Endothelial cell of umbilical vein (primary cell): ENCODE results near the gene ABHD8. TPM values are rescaled to one million over a fixed set of nuclear protein-coding genes. Genes with fewer than 3 reads are reported as not detected.

Source experiments
- BruUV-seq: library from RNA; stranded (reverse); fragments of 400-500 nt; replicated peaks from 2 replicates; lab custom pipeline; 2021; lab: Mats Ljungman, UMichigan
- CTCF ChIA-PET: fragments of 300-600, 350-600 bp; sonication (Branson Sonifier 250); formaldehyde crosslinking; loops from one replicate; lab custom pipeline; 2021; ENCODE audit warnings: antibody characterized with exemption, inconsistent platforms; lab: Charles Lee
- POLR2A ChIA-PET: fragments of 300-600, 350-600 bp; sonication (Branson Sonifier 250); formaldehyde crosslinking; loops from one replicate; lab custom pipeline; 2021; ENCODE audit warnings: antibody characterized with exemption, inconsistent platforms; lab: Charles Lee
- DNase-seq: peaks from one replicate; pipeline ENCODE4 v3.0.0-alpha.2; 2011; ENCODE audit warnings: low read depth, low spot score
- FAIRE-seq: peaks from 2 replicates; lab custom pipeline; 2011; peaks lifted over from hg19 to GRCh38; lab: Jason Lieb, UNC
- H2AFZ ChIP-seq: 2 replicates; pipeline ENCODE4 v1.6.0; 2012; ENCODE audit warnings: low read depth, low read length, control low read depth, inconsistent platforms
- H3K27ac ChIP-seq: 2 replicates; pipeline ENCODE4 v1.5.1; 2011; ENCODE audit warnings: low read depth, mild to moderate bottlenecking, control low read depth, low read length, moderate library complexity; ENCODE audit not compliant: insufficient read depth
- H3K27me3 ChIP-seq, 2 experiments: 2 replicates each; pipeline versions ENCODE4 v1.6.0 to v1.6.1; 2011; ENCODE audit warnings: low read length in 2 of 2, mixed read lengths in 1 of 2; ENCODE audit not compliant: control insufficient read depth in 2 of 2, insufficient read depth in 2 of 2
- H3K36me3 ChIP-seq, 2 experiments: 2 replicates in 1 of 2; 3 replicates in 1 of 2; pipeline ENCODE4 v1.5.1; 2011; ENCODE audit warnings: low read length in 2 of 2, mild to moderate bottlenecking in 1 of 2, moderate library complexity in 1 of 2; ENCODE audit not compliant: control insufficient read depth in 2 of 2, insufficient read depth in 2 of 2; ENCODE audit errors: extremely low read depth in 1 of 2
- H3K4me1 ChIP-seq: 3 replicates; pipeline ENCODE4 v1.5.1; 2011; ENCODE audit warnings: mild to moderate bottlenecking, low read length; ENCODE audit not compliant: control insufficient read depth, insufficient read depth; ENCODE audit errors: extremely low read depth
- H3K4me2 ChIP-seq: 2 replicates; pipeline ENCODE4 v1.6.1; 2011; ENCODE audit warnings: low read length, control low read depth, mixed read lengths; ENCODE audit not compliant: insufficient read depth
- H3K4me3 ChIP-seq, 3 experiments: fragments of 200-600 bp in 1 of 3; sonication (generic), shearing (Covaris generic) in 1 of 3; replicated peaks in 1 of 3; 2 replicates each; pipeline ENCODE4 v1.5.1; 2011 to 2016; ENCODE audit warnings: control low read depth in 3 of 3, low read length in 3 of 3, mild to moderate bottlenecking in 2 of 3, inconsistent platforms in 1 of 3, low read depth in 1 of 3, moderate library complexity in 1 of 3; ENCODE audit not compliant: insufficient read depth in 1 of 3
- H3K79me2 ChIP-seq: 2 replicates; pipeline ENCODE4 v1.6.0; 2012; ENCODE audit warnings: low read length, inconsistent platforms; ENCODE audit not compliant: control insufficient read depth, insufficient read depth
- H3K9ac ChIP-seq: replicated peaks from 2 replicates; pipeline ENCODE3; 2011; ENCODE audit warnings: low read length, control low read depth; ENCODE audit not compliant: insufficient read depth; ENCODE audit errors: extremely low read depth
- H3K9me1 ChIP-seq: replicated peaks from 3 replicates; pipeline ENCODE4 v1.6.0; 2011; ENCODE audit warnings: mild to moderate bottlenecking, low read length; ENCODE audit not compliant: control insufficient read depth, insufficient read depth; ENCODE audit errors: extremely low read depth
- H3K9me3 ChIP-seq: replicated peaks from 2 replicates; pipeline ENCODE4 v1.5.1; 2012; ENCODE audit warnings: low read length, inconsistent platforms; ENCODE audit not compliant: control insufficient read depth, insufficient read depth
- H4K20me1 ChIP-seq: replicated peaks from 2 replicates; pipeline ENCODE3; 2011; ENCODE audit warnings: mild to moderate bottlenecking, low read length; ENCODE audit not compliant: control insufficient read depth, insufficient read depth; ENCODE audit errors: extremely low read depth
- EZH2 ChIP-seq: IDR thresholded peaks from 2 replicates; pipeline ENCODE4 v1.6.1; 2012; ENCODE audit warnings: borderline replicate concordance, low read depth, mild to moderate bottlenecking, moderate library complexity, low read length, inconsistent platforms; ENCODE audit not compliant: severe bottlenecking
- FOS ChIP-seq: IDR thresholded peaks from 2 replicates; pipeline ENCODE4 v1.6.1; 2011; ENCODE audit warnings: mild to moderate bottlenecking, low read length, moderate library complexity, borderline replicate concordance; ENCODE audit not compliant: insufficient read depth
- GATA2 ChIP-seq: IDR thresholded peaks from 2 replicates; pipeline ENCODE4 v1.7.0; 2011; ENCODE audit warnings: low read depth, mild to moderate bottlenecking, moderate library complexity, mixed read lengths, low read length; ENCODE audit not compliant: insufficient read length, insufficient read depth
- JUN ChIP-seq: IDR thresholded peaks from 2 replicates; pipeline ENCODE4 v1.6.1; 2011; ENCODE audit warnings: borderline replicate concordance, low read depth; ENCODE audit not compliant: insufficient read length, insufficient read depth
- MYC ChIP-seq: IDR thresholded peaks from one replicate; pipeline ENCODE4 v1.6.1; 2011; ENCODE audit warnings: mild to moderate bottlenecking, low read depth, low read length
- POLR2A ChIP-seq: IDR thresholded peaks from 2 replicates; pipeline ENCODE4 v1.6.1; 2012; ENCODE audit warnings: low read depth, mild to moderate bottlenecking, control low read depth, low read length
- POLR2AphosphoS5 ChIP-seq: IDR thresholded peaks from 2 replicates; pipeline ENCODE4 v1.6.1; 2012; ENCODE audit warnings: low read depth, mild to moderate bottlenecking, control low read depth, low read length, moderate library complexity; ENCODE audit not compliant: insufficient read depth
- dilution Hi-C: fragments of 300-500 bp; cut with MboI; formaldehyde crosslinking; loops from one replicate; pipeline ENCODE4 v1.15.0; 2019; ENCODE audit warnings: low sequenced_read_pairs; ENCODE audit not compliant: extremely low pct_ligation_motif_present
- intact Hi-C: fragments of 100-400 bp; cut with micrococcal nuclease; formaldehyde crosslinking; loops from one replicate; pipeline ENCODE4 v1.10.0; 2022
- polyA plus RNA-seq, 4 experiments: library from polyadenylated mRNA; depleted of rRNA in 3 of 4; stranded (reverse) in 3 of 4; unstranded in 1 of 4; fragments of >200 nt; gene quantifications; 2 replicates each; pipeline versions ENCODE4 v1.2.1 to v1.2.3, GENCODE V29; 2011 to 2012; ENCODE audit warnings: missing spikeins in 1 of 4
- total RNA-seq: library from RNA; stranded (reverse); gene quantifications from 2 replicates; pipeline ENCODE4 v1.2.3, GENCODE V29; 2021
- TF ChIP-seq, protein P1 (sequence below), 2 donors: IDR thresholded peaks; 1 replicate in 1 of 2; 2 replicates in 1 of 2; pipeline ENCODE4 v1.5.1; 2011; ENCODE audit warnings: low read length in 2 of 2, mild to moderate bottlenecking in 2 of 2, moderate library complexity in 2 of 2, control low read depth in 1 of 2, inconsistent platforms in 1 of 2, low read depth in 1 of 2; ENCODE audit not compliant: insufficient read depth in 1 of 2; ENCODE audit errors: extremely low read depth in 1 of 2
- TF ChIP-seq, protein P2 (sequence below): IDR thresholded peaks from 2 replicates; pipeline ENCODE4 v1.6.1; 2011; ENCODE audit not compliant: insufficient read depth, insufficient read length

The ABHD8 gene
- total and polyA plus RNA-seq, 2 donors (not counting 3 experiments of a cell fraction or from before 2014, with no cell fraction given) = 5.9 to 8.7 TPM

DNA sequence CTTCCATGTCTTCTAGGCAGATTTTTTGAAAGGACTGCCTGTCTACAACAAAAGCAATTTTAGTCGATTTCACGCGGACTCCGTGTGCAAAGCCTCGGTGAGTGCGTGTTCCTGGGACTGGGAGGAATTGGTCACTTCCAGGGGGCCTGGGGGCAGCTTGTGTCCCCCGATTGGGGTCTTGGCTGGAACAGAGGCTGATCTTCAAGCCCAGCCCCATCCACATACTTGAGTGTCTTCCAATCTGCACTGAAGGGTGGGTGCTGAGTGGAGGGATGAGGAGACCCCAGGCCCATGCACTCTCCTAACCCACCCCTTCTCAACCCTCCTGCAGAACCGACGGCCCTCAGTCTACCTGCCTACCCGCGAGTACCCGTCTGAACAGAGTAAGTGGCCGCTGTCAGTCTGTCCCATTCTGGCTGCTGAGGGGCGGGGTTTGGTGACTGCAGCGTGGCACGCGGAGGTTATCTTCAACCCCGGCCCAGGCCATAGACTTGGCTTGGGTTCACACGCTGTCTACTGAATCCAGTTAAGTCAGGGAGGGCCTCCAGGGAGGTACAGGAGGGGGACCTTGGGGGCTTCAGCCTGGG, 10.9 kb upstream of the ABHD8 start:
- no peaks in the 10 kb centered on the region for H3K9me1 ChIP-seq
- H3K27me3 ChIP-seq = no peaks in the 10 kb centered on the region
- ChIA-PET CTCF (no interaction called here), POLR2A (no interaction called here)
- dilution Hi-C loops (no loop called here), intact Hi-C loops (no loop called here)
- H3K4me3 ChIP-seq = no peak overlapping the region
- H3K9me3 ChIP-seq = no peaks in the 10 kb centered on the region
- no peak overlapping the region for H3K27ac ChIP-seq
- DNase-seq (no peak), FAIRE-seq (no peak)
- H3K9ac ChIP-seq = no peak overlapping the region
- peaks cover 8% of the 10 kb centered on the region for H3K4me1 ChIP-seq
- TF ChIP-seq GATA2 (no peak), POLR2AphosphoS5 (no peak), POLR2A (no peak), JUN (no peak), MYC (no peak), FOS (no peak), EZH2 (no peak)
- TF ChIP-seq, protein P1, sequence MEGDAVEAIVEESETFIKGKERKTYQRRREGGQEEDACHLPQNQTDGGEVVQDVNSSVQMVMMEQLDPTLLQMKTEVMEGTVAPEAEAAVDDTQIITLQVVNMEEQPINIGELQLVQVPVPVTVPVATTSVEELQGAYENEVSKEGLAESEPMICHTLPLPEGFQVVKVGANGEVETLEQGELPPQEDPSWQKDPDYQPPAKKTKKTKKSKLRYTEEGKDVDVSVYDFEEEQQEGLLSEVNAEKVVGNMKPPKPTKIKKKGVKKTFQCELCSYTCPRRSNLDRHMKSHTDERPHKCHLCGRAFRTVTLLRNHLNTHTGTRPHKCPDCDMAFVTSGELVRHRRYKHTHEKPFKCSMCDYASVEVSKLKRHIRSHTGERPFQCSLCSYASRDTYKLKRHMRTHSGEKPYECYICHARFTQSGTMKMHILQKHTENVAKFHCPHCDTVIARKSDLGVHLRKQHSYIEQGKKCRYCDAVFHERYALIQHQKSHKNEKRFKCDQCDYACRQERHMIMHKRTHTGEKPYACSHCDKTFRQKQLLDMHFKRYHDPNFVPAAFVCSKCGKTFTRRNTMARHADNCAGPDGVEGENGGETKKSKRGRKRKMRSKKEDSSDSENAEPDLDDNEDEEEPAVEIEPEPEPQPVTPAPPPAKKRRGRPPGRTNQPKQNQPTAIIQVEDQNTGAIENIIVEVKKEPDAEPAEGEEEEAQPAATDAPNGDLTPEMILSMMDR (IDR thresholded peaks at IDR 0.05; ENCODE audit: extremely low read depth in 1 of 2, insufficient read depth in 1 of 2, low read depth in 1 of 2, low read length in 2 of 2) = no peak
- TF ChIP-seq, protein P2, sequence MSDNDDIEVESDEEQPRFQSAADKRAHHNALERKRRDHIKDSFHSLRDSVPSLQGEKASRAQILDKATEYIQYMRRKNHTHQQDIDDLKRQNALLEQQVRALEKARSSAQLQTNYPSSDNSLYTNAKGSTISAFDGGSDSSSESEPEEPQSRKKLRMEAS = no peak
- no peak overlapping the region for H3K4me2 ChIP-seq
- H2AFZ ChIP-seq = no peak overlapping the region
- H3K36me3 ChIP-seq = peaks cover 6 to 25% of the 10 kb centered on the region in 2 experiments
- H3K79me2 ChIP-seq = peaks cover 34% of the 10 kb centered on the region
- BruUV-seq = no TSS peak
- no peaks in the 10 kb centered on the region for H4K20me1 ChIP-seq
